HL-60 (cell line): ENCODE data around the gene PSMG1.

Experiments
- CTCF ChIP-seq: IDR thresholded peaks from one replicate; pipeline ENCODE4 v1.5.1; 2011; ENCODE audit warnings: low read length, control low read depth, inconsistent platforms; ENCODE audit not compliant: insufficient read depth
- TF ChIP-seq, protein P1 (sequence below): IDR thresholded peaks from 2 replicates; pipeline ENCODE4 v1.6.1; 2012; ENCODE audit warnings: low read depth; ENCODE audit not compliant: insufficient replicate concordance

DNA sequence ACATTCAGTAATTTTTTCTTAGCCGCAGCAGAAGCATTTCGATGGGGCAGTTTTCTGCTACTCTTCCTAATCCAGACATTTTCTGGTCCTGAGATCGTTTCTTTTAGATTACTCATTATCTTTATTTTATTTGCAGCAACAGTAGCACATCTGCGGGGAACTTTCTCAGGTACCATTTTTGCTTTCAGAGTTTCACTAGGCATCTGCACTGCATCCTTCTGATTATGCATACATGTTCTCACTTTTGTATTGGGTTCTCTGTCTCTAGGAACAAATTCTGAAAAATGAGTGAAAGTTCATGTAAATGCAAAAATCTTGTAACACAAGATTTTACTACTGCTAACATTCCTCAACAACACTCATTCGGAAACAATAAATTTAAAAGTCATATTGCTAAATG is 3.9 kb upstream of the PSMG1 start:
- no peak for TF ChIP-seq CTCF
- TF ChIP-seq, protein P1, sequence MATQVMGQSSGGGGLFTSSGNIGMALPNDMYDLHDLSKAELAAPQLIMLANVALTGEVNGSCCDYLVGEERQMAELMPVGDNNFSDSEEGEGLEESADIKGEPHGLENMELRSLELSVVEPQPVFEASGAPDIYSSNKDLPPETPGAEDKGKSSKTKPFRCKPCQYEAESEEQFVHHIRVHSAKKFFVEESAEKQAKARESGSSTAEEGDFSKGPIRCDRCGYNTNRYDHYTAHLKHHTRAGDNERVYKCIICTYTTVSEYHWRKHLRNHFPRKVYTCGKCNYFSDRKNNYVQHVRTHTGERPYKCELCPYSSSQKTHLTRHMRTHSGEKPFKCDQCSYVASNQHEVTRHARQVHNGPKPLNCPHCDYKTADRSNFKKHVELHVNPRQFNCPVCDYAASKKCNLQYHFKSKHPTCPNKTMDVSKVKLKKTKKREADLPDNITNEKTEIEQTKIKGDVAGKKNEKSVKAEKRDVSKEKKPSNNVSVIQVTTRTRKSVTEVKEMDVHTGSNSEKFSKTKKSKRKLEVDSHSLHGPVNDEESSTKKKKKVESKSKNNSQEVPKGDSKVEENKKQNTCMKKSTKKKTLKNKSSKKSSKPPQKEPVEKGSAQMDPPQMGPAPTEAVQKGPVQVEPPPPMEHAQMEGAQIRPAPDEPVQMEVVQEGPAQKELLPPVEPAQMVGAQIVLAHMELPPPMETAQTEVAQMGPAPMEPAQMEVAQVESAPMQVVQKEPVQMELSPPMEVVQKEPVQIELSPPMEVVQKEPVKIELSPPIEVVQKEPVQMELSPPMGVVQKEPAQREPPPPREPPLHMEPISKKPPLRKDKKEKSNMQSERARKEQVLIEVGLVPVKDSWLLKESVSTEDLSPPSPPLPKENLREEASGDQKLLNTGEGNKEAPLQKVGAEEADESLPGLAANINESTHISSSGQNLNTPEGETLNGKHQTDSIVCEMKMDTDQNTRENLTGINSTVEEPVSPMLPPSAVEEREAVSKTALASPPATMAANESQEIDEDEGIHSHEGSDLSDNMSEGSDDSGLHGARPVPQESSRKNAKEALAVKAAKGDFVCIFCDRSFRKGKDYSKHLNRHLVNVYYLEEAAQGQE: no peak
